Measurements from ENCODE around the gene KCTD15.

GRCh38 chr19:33840783-33841182 lies 44.1 kb downstream of the KCTD15 start:
- TF ChIP-seq, protein P1, sequence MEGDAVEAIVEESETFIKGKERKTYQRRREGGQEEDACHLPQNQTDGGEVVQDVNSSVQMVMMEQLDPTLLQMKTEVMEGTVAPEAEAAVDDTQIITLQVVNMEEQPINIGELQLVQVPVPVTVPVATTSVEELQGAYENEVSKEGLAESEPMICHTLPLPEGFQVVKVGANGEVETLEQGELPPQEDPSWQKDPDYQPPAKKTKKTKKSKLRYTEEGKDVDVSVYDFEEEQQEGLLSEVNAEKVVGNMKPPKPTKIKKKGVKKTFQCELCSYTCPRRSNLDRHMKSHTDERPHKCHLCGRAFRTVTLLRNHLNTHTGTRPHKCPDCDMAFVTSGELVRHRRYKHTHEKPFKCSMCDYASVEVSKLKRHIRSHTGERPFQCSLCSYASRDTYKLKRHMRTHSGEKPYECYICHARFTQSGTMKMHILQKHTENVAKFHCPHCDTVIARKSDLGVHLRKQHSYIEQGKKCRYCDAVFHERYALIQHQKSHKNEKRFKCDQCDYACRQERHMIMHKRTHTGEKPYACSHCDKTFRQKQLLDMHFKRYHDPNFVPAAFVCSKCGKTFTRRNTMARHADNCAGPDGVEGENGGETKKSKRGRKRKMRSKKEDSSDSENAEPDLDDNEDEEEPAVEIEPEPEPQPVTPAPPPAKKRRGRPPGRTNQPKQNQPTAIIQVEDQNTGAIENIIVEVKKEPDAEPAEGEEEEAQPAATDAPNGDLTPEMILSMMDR (conservative IDR thresholded peaks at IDR 0.05) = no peak
- no peak for TF ChIP-seq ZFX (IDR thresholded peaks at IDR 0.05)

Measured in C4-2B (cell line).